GM18499 (cell line): ENCODE data around the gene DIPK1A.
"Not testable (repeated sequence)": the region's sequence is repeated elsewhere in the genome, so short reads cannot be mapped to it uniquely, and the experiment has no call there.

ENCODE experiments used
- ATAC-seq: cut with Tn5 transposase; IDR thresholded peaks from one replicate; pipeline ENCODE4 v1.9.1; 2021; ENCODE audit warnings: moderate number of reproducible peaks; ENCODE audit not compliant: insufficient read depth, unreplicated experiment

DIPK1A gene

DNA sequence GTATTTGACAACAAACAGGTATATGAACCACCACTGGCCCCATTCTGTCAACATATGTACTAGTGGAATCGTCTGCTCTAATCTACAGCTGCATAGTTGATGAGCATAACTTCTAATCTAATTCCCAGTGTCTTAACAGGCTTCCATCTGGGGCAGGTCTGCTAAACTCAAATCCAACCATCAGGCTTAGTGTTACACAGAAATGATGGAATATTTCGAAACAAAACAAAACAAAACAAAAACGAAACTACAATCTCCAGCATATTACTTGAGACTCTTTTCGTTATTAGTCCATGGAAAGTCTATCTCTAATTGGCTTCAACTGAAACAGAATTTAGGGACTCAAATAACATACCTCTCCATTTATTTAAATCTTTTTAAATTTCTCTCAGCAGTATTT is 37.6 kb downstream of the DIPK1A start:
- ATAC-seq = no peak

DNA sequence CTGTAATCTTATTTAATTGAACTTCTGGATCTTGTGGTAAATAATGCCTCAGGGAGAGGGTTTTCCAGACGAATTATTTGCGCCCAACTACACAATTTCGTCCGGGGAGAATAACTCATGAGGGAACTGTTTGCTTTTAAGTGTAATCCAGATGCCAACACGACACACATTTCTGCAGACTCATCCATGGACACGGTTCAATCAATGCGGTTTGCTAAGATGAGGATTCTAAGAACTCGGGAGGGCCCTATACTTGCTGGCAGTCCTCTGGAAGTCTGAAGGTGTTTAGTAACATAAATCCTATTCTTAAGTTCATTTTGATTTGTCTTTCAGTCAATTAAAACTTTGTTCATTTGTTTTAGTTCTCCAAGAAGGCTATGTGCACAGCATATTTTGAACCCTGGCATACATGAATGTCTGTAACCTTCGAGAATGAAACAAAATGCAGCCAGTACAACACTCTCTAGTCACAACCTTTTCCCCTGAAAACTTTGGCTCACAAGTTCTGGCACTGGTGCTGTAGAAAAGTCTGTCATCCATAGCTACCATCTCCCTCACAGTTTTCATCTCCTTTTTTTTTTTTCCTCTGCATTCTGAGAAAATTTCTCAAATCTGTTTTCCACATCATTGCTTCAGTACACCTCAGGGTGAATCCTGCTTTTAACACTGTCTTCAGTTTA is 38.8 kb downstream of the DIPK1A start:
- no peak for ATAC-seq

DNA sequence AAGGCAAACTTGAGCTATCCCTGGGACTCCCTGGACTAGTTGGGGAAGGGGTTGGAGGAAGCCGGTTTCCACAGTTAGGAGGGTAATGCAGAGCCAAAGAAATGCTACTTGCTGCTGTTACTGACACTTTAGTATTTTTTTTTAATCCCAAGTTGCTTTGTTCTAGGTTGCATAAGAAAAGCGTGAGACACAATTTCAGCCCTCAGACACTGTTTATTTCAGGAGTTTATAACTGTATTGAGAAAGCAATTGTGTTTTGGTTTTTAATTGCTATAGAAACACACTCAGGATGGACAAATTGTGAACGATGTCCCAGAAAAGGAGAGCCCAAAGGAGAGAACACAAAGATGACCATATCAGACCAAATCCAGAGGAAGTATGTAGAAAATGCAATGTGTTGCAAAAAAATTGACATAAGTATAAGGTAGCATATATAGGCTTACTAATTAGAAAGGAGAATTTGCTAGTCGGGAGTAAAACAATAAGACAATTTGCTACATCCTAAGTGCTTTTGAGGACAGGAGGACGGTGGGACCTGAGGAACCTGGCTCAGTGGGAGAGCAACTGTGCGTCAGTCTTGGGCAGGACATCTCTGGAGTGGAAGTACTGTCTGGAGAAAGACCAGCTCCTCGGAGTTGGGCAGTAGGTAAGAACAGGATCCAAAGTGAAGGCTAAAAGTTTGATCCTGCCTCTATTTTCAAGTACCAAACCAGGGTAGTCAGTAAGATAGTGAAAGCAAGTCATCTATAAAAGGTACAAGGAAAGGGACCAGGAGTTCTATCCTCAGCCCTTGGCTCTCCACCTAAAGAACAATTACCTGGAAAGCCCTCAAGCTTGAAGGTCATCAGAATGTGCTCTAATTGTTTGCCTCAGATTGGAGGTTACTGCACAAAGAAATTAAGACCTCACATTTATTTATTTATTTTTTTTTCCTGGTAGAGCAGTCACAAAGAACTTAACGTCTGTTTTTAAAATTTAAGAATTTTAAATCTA is 39.9 kb downstream of the DIPK1A start:
- no peak for ATAC-seq

DNA sequence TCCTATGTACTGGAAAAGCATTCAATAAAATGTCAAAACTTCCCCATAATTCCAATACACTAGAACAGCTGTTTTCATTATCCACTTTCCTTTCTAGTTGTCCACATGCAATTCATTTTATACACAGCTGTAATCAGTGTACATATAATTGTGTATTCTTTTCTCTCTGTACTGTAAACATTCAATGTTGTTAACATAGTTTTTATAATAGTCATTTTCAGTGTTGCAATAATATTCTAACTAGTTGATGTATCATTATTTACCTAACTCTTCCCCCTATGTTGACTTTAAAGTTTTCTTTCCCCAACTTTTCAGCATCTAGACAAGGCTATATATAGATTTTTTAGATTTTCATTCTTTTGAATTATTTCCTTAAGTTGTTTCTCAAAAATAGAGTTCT is 44.4 kb downstream of the DIPK1A start:
- ATAC-seq = no peak

DNA sequence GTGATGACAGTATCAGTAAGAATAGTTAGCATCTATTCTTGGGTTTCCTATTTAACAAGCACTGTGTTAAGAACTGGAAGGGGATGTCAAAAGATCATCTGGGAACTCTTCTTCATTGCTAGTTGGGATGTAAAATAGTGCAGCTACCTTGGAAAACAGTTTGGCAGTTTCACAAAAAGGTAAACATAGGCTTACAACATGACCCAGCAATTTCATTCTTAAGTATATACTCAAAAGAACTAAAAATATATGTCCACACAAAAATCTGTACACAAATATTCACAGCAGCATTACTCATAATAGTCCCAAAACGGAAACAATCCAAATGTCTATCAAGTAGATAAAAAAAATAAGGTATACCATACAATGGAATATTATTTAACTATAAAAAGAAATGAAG is 45.7 kb downstream of the DIPK1A start:
- ATAC-seq = no peak

DNA sequence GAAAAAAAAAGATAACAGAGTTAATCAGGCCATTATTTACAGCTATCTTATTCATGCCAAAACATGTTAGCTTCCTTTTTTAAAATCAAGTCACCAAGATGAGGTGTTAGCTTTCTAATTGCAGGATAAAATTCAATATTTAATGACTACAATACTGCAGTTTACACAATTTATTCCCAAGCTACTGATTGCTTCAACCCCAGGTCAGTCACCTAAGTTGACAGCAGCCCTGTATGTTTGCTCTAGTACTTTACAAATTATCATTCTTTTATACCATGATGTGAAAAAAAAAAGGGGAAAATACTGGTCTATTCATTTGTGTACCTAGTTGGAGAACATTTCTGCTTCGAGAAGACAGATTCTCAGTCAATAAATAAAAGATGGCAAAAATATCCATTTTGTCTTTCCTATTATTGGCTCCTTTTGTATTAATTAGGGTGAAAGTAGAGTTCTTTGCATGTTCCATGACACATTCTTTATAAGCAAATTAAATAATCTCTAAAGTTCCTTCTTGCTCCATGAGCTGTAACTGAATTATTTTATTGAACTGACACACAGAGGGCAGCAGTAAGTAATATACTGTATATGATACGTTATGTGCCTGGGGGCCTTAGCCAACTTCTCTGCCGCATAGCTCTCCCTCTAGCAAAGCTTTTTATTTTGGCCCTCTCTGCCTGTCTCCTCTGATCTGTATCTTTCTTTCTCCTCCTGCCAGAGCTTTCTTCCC is 48.0 kb downstream of the DIPK1A start:
- no peak for ATAC-seq

DNA sequence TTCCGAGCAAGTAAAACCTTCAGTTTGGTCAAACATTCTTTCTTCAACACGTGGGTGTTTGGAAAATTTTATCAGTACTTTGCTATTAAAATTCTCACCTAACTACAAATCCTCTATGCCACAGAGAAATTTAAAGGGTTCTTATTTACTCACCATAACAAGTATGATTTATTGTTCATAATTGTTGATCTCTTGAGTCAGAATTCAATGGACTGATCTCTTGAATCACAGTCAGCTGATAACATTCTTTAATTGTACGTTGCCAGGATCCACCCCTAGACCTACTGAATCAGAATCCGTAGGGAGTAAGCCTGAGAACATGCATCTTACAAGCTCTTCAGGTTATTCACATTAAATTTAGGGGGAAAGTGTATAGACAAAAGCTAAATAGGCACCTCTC is 51.2 kb downstream of the DIPK1A start:
- no peak for ATAC-seq

DNA sequence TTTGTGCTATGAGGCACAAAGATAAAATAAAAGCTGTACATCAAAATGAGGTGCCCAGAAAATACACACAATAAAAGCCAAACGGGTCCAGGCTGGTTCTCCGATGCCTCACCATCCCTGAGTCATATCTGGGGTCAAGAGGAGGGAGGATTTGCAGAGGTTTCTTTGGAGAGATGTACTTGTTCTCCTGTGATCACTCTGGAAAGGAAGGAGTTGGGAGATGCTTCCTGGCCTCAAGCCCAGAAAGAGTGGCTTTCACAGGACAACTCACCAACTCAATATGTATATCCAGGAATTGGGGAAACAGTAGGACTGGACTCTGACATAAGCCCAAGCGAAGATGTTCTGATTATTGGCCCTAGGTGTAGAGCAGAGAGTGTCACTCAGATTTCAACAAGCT is 51.9 kb downstream of the DIPK1A start:
- no peak for ATAC-seq

DNA sequence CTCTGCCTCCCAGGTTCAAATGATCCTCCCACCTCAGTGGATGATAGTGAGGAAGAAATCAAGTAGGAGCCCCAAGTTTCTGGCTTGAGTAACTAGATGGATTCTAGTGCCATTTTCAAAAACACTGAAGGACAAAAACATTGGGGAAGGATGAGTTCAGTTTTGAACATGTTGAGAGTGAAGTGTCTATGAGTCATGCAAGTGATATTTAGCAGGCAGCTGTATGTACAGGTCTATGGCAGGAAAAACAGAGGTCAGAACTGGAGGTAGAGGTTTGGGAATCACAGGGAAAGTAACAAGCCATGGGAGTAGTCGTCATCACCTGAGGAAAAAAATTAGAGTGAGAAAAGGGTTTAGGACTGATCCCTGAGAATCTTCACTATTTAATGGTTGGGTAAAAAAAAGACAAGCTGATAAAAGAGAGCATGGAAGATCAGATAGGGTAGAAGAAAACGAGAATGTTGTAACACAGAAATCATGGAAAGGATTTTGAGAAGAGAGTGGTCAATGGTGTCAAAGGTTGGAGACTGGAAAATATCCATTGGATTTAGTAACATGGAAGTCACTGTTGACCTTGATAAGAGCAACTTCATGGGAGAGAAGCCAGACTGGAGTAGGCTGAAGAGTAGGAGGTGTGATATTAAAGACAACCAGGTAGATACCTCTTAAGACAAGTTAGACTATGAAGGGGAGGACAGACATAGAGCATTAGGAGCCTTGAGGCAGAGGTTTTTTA is 53.1 kb downstream of the DIPK1A start:
- ATAC-seq = no peak

DNA sequence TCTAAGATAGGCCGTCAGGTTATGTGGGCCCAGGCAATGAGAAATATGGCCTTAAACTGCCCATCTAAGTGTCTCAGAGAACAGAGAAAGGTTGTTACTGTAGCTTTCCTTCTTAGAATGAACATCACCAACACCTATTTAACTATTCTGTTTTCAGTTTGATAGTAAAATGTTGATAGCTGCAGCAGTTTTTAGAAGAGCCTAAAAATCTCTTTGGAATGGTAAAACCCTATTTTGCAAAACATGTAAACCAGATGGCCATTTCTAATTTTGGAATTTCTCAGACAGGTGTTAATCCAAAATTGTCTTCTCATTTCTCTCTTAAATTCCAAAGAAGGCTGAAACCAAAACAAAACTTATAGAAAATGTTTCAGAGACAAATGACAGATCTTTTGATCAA is 57.5 kb downstream of the DIPK1A start:
- no peak for ATAC-seq

DNA sequence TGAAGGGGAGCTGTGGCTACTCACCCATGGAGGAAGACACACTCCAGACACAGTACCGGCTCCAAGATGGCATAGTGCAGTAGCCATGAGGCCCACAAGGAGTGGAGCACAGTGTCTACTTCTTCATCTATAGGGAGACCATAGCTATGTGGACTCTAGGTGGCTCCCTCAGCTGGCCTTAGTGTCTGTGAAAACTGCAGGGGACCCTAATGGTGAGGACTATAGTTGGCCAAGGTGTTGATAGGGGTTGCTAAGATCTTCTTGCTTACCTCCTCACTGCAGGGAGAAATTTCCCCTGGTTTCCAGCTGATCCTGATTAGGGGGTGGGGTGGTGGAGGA is 58.9 kb downstream of the DIPK1A start:
- ATAC-seq = no peak

DNA sequence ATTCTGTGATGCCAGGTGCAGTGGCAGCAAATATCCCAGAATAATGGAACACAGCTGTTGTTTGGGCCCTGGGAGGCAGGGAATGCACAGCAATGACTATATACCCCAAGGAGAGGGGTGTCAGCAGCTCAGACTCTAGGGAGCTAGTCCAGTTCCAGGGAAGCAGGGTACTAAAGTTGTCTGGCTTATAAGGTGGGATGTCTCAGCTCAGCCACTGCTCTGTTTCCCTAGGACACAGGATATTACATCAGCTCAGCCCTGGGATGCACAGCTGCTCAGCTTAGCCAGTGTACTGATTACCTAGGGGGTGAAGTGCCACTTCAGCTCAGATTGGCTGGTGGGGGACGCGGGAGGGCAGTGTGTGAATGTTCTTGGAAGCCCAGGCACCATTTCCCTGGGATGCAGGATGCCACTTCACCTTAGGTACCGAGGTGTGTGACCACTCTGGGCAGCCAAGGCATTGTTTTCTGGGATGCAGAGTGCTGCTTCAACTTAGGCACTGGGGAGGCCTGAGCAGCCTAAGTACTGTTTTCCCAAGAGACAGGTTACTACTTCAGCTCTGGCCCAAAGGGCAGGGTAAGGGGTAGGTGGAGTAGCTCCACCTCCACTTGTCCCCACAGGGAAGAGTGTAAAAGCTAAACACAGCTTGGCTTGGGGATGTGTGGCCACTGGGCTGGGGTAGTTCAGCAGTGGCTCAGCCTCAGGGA is 59.4 kb downstream of the DIPK1A start:
- ATAC-seq = no peak

DNA sequence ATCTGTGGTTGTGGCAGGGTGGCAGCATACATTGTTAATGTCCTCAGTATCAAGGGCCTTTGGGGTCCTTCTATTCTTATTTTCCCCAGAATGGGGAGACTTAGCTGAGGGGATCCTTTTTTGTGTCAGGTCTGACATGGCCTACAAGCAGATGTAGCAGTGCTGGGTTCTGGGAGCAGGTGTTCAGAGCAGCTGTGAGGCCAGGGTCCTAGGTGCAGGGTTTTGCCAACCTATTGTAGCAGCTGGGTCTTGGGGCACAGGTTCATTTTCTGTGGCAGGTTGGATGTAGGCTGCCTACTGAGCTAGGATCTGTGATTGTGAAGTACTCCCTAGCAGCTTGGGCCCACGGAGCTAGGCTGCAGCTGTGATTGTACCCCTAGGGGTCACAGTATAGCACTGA is 60.1 kb downstream of the DIPK1A start:
- ATAC-seq = no peak

DNA sequence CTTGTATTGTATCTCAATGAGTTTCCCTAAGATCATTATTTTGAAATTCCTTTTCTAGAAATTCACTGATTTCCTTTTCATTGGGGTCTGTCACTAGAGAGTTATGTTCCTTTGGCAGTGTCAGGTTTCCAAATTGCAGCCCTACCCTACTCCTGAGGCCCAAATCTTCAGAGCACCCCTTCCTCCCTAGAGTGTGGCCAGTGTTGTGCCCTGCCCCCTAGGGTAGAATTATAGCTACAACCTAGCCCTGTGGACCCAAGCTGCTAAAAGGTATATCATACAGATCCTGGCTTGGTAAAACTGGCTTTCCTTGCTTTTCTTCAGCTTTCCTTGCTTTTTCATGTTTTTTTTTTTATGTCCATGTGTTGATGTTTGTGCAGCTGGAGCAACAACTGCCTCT is 60.7 kb downstream of the DIPK1A start:
- no peak for ATAC-seq

DNA sequence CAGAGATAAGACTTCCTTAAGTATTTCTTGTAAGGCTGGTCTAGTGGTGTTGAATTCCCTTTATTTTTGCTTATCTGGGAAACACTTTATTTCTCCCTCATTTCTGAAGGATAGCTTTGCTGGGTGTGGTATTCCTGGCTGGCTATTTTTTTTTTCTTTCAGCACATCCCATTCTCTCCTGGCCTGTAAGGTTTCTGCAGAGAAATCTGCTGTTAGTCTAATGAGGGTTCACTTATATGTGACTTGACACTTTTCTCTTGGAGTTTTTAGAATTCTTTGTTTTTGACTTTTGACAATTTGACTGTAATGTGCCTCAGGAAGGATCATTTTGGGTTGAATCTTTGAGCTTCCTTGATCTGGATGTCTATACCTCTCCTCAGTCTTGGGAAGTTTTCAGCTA is 61.5 kb downstream of the DIPK1A start:
- ATAC-seq = no peak

DNA sequence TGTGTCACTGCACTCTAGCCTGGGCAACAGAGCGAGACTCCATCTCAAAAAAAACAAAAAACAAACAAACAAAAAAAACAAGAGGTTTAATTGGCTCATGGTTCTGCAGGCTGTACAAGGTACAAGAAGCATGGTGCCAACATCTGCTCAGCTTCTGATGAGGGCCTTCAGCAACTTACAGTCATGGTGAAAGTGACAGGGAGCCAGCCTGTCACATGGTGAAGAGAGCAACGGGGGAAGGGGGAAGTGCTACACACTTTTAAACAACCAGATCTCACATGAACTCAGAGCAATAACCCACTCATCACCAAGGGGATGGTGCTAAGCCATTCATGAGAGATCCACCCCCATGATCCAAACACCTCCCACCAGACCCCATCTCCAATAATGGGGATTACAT is 63.2 kb downstream of the DIPK1A start:
- ATAC-seq = not testable (repeated sequence)

DNA sequence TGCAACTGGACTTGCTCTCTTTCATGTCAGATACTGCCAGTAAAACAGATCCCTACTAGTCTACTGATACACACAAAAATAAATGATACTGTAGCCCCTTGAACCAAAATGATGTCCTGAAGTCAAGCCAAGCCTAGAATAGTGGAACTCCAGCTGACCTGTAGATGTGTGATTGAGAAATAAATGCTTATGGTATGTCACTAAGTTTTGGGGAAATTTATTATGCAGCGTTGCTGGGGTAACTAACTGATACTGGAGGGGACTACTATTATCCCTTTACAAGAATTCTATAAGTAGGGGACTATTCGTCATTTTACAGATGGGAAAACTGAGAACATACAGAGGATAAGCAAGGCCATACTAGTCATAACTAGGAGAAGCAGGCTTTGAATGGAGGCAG is 73.8 kb downstream of the DIPK1A start:
- no peak for ATAC-seq

DNA sequence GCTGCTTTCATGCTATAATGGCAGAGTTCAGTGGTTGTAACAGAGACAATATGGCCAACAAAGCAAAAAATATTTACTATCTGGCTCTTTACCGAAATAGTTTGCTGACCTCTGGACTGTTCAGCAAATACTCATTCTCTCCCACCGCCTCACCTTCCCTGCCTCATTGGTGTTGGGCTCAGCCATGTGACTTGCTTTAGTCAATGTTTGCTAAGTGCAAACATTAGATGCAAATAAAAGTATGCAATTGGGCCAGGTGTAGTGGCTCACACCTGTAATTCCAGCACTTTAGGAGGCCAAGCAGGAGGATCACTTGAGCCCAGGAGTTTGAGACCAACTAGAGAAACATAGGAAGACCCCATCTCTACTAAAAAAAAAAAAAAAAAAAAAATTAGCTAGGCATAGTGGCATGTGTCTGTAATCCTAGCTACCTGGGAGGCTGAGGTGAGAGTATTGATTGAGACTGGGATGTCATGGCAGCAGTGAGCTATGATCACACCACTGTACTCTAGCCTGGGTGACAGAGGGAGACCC is 74.3 kb downstream of the DIPK1A start:
- ATAC-seq = no peak

DNA sequence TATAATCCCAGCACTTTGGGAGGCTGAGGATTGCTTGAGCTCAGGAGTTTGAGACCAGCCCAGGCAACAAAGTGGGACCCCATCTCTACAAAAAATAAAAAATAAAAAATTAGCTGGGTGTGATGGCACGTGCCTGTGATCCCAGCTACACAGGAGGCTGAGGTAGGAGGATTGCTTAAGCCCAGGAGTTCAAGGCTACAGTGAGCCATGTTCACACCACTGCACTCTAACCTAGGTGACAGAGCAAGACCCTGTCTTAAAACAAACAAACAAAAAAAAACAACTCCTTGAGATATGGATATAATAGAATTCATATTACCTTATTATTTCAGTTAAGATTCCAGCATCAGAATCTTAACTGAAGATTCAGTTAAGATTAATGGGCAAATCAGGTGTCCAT is 77.1 kb downstream of the DIPK1A start:
- no peak for ATAC-seq

DNA sequence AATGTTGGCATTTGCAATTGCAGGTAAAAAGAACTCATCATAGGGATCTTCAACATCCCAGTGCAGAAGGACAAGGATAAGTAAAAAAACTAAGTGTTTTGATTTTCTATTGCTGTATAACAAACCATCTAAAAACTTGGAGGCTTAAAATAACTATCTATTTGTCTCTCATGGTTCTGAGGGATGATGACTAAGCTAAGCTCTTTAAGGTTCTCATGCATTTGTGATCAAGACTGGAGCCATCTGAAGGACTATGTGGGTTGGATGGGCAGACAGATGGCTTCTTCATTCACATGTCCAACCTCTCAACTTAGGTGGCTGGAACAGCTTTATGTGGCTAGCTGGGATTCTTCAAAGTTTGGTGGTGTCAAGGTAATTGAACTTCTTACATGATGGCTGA is 78.0 kb downstream of the DIPK1A start:
- no peak for ATAC-seq
